Measurements from ENCODE around the gene GRHL1.

The GRHL1 gene

GRCh38 chr2:9937258-9937657 lies 14.2 kb upstream of the GRHL1 start:
- H3K9me3 ChIP-seq (ENCODE audit: control insufficient read depth, insufficient read depth, low read depth, low read length): no peaks in the 10 kb centered on the region
- TF ChIP-seq HOXA7 (CRISPR knock-in tag; IDR thresholded peaks at IDR 0.05; ENCODE audit: borderline replicate concordance) (no peak), ZNF266 (tag by site-specific recombination; IDR thresholded peaks at IDR 0.05; ENCODE audit: low read depth) (no peak), KLF10 (tag by site-specific recombination; IDR thresholded peaks at IDR 0.05) (no peak), OSR2 (tag by site-specific recombination; IDR thresholded peaks at IDR 0.05) (no peak), YY2 (tag by site-specific recombination; IDR thresholded peaks at IDR 0.05) (no peak), YY1 (tag by site-specific recombination; IDR thresholded peaks at IDR 0.05) (no peak), ZBTB17 (tag by site-specific recombination; IDR thresholded peaks at IDR 0.05) (no peak), GLI4 (tag by site-specific recombination; IDR thresholded peaks at IDR 0.05) (no peak), ZFP3 (tag by site-specific recombination; IDR thresholded peaks at IDR 0.05; ENCODE audit: low read depth) (no peak), ZNF174 (tag by site-specific recombination; IDR thresholded peaks at IDR 0.05) (no peak), ZNF169 (tag by site-specific recombination; IDR thresholded peaks at IDR 0.05) (no peak), OVOL3 (tag by site-specific recombination; IDR thresholded peaks at IDR 0.05) (no peak), ZNF76 (tag by site-specific recombination; IDR thresholded peaks at IDR 0.05; ENCODE audit: borderline replicate concordance, low read depth) (no peak), ZNF239 (tag by site-specific recombination; IDR thresholded peaks at IDR 0.05) (no peak), ZBTB44 (tag by site-specific recombination; IDR thresholded peaks at IDR 0.05) (no peak), ZFP41 (tag by site-specific recombination; IDR thresholded peaks at IDR 0.05; ENCODE audit: borderline replicate concordance) (no peak), ZNF114 (tag by site-specific recombination; IDR thresholded peaks at IDR 0.05) (no peak), ZNF623 (tag by site-specific recombination; IDR thresholded peaks at IDR 0.05) (no peak)
- ChIA-PET POLR2A (no interaction called here), CTCF (interaction anchor here (0.7 to 0.9 kb wide), 3 partner anchors 82 to 125 kb away, joined by 3 to 4 read pairs (median 3); no protein-coding TSS in a partner anchor)
- peaks cover 15% of the 10 kb centered on the region for H3K4me1 ChIP-seq (ENCODE audit: control insufficient read depth, insufficient read depth, low read length)
- H3K36me3 ChIP-seq (ENCODE audit: control insufficient read depth in 2 of 2, insufficient read depth in 1 of 2, low read length in 2 of 2): peaks cover 14 to 24% of the 10 kb centered on the region in 2 experiments
- H3K27ac ChIP-seq (ENCODE audit: extremely low read depth, low read depth, low read length): no peak overlapping the region
- H3K4me3 ChIP-seq (ENCODE audit: low read depth, low read length): no peak overlapping the region

GRCh38 chr2:9937968-9938367 lies 13.5 kb upstream of the GRHL1 start:
- Histone ChIP-seq H3K27ac (ENCODE audit: extremely low read depth, low read depth, low read length) (no peak overlapping the region), H3K4me1 (ENCODE audit: control insufficient read depth, insufficient read depth, low read length) (peaks cover 16% of the 10 kb centered on the region), H3K9me3 (ENCODE audit: control insufficient read depth, insufficient read depth, low read depth, low read length) (no peaks in the 10 kb centered on the region), H3K36me3 (ENCODE audit: control insufficient read depth in 2 of 2, insufficient read depth in 1 of 2, low read length in 2 of 2) (peaks cover 14 to 17% of the 10 kb centered on the region in 2 experiments), H3K4me3 (ENCODE audit: low read depth, low read length) (no peak overlapping the region)
- POLR2A ChIA-PET: no interaction called here
- no peak for TF ChIP-seq MZF1 (tag by site-specific recombination; IDR thresholded peaks at IDR 0.05; ENCODE audit: borderline replicate concordance)
- TF ChIP-seq YY2 (tag by site-specific recombination; IDR thresholded peaks at IDR 0.05): no peak
- no peak for TF ChIP-seq ZNF530 (tag by site-specific recombination; IDR thresholded peaks at IDR 0.05; ENCODE audit: low read depth)
- TF ChIP-seq, protein P1, sequence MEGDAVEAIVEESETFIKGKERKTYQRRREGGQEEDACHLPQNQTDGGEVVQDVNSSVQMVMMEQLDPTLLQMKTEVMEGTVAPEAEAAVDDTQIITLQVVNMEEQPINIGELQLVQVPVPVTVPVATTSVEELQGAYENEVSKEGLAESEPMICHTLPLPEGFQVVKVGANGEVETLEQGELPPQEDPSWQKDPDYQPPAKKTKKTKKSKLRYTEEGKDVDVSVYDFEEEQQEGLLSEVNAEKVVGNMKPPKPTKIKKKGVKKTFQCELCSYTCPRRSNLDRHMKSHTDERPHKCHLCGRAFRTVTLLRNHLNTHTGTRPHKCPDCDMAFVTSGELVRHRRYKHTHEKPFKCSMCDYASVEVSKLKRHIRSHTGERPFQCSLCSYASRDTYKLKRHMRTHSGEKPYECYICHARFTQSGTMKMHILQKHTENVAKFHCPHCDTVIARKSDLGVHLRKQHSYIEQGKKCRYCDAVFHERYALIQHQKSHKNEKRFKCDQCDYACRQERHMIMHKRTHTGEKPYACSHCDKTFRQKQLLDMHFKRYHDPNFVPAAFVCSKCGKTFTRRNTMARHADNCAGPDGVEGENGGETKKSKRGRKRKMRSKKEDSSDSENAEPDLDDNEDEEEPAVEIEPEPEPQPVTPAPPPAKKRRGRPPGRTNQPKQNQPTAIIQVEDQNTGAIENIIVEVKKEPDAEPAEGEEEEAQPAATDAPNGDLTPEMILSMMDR (tag by site-specific recombination; IDR thresholded peaks at IDR 0.05): no peak
- TF ChIP-seq ZBTB7A (tag by site-specific recombination; IDR thresholded peaks at IDR 0.05; ENCODE audit: low read depth): no peak
- no peak for TF ChIP-seq OSR2 (tag by site-specific recombination; IDR thresholded peaks at IDR 0.05)
- TF ChIP-seq, protein P2, sequence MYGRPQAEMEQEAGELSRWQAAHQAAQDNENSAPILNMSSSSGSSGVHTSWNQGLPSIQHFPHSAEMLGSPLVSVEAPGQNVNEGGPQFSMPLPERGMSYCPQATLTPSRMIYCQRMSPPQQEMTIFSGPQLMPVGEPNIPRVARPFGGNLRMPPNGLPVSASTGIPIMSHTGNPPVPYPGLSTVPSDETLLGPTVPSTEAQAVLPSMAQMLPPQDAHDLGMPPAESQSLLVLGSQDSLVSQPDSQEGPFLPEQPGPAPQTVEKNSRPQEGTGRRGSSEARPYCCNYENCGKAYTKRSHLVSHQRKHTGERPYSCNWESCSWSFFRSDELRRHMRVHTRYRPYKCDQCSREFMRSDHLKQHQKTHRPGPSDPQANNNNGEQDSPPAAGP (tag by site-specific recombination; IDR thresholded peaks at IDR 0.05): no peak
- no peak for TF ChIP-seq KLF1 (tag by site-specific recombination; IDR thresholded peaks at IDR 0.05)
- TF ChIP-seq, protein P3, sequence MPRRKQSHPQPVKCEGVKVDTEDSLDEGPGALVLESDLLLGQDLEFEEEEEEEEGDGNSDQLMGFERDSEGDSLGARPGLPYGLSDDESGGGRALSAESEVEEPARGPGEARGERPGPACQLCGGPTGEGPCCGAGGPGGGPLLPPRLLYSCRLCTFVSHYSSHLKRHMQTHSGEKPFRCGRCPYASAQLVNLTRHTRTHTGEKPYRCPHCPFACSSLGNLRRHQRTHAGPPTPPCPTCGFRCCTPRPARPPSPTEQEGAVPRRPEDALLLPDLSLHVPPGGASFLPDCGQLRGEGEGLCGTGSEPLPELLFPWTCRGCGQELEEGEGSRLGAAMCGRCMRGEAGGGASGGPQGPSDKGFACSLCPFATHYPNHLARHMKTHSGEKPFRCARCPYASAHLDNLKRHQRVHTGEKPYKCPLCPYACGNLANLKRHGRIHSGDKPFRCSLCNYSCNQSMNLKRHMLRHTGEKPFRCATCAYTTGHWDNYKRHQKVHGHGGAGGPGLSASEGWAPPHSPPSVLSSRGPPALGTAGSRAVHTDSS (tag by site-specific recombination; IDR thresholded peaks at IDR 0.05): no peak
- no peak for TF ChIP-seq ZNF394 (tag by site-specific recombination; IDR thresholded peaks at IDR 0.05; ENCODE audit: borderline replicate concordance)
- no peak for TF ChIP-seq ZNF23 (tag by site-specific recombination; IDR thresholded peaks at IDR 0.05; ENCODE audit: borderline replicate concordance)
- TF ChIP-seq ZNF146 (tag by site-specific recombination; IDR thresholded peaks at IDR 0.05): no peak
- no peak for TF ChIP-seq BCL11A (tag by site-specific recombination; IDR thresholded peaks at IDR 0.05; ENCODE audit: low read depth)
- no peak for TF ChIP-seq WT1 (tag by site-specific recombination; IDR thresholded peaks at IDR 0.05)
- CTCF ChIA-PET: no interaction called here
